Ovary (tissue), 3 donors: ENCODE results near the gene TAOK3.

Source experiments
- CTCF ChIP-seq, 3 donors: fragments of 450-650 bp in 2 of 3; fragments of 200-600 bp in 1 of 3; IDR thresholded peaks; one replicate each; pipeline versions ENCODE4 v1.5.1 to v1.8.0; 2016 to 2022; ENCODE audit warnings: antibody characterized with exemption in 3 of 3, mild to moderate bottlenecking in 1 of 3
- EP300 ChIP-seq: sonication (generic); formaldehyde crosslinking; IDR thresholded peaks from one replicate; pipeline ENCODE4 v1.6.1; 2017; ENCODE audit warnings: antibody characterized with exemption
- POLR2A ChIP-seq: fragments of 450-650 bp; IDR thresholded peaks from one replicate; pipeline ENCODE4 v1.6.1; 2017; ENCODE audit warnings: antibody characterized with exemption, mild to moderate bottlenecking, moderate library complexity
- donor health status: DM: no; HTN: no; CAD: no.

- no peak for TF ChIP-seq CTCF (IDR thresholded peaks at IDR 0.05)
- no peak for TF ChIP-seq POLR2A
- no peak for TF ChIP-seq EP300
Measured at GRCh38 chr12:118361889-118362288, 10.8 kb downstream of the TAOK3 start.
